SK-N-SH treated with all-trans-retinoic acid at 6 μM for 48 hours (cell line): ENCODE data around the gene SLC19A1.

Source experiments
- ATAC-seq: fragments of 200-7000 bp; cut with Tn5 transposase; 3 replicates; pipeline ENCODE4 v1.9.1; 2020; ENCODE audit warnings: mild to moderate bottlenecking, moderate library complexity
- ARNTL ChIP-seq: fragments of 450-650 bp; formaldehyde crosslinking; IDR thresholded peaks from 2 replicates; pipeline ENCODE4 v1.5.0; 2020; ENCODE audit warnings: low read depth, mild to moderate bottlenecking, moderate library complexity, borderline replicate concordance
- BACH2 ChIP-seq: fragments of 250-450 bp; sonication (Bioruptor Pico); IDR thresholded peaks from 2 replicates; pipeline ENCODE4 v1.9.0; 2021; ENCODE audit warnings: mild to moderate bottlenecking, borderline replicate concordance
- CSDC2 ChIP-seq: fragments of 250-450 bp; sonication (Bioruptor Pico); IDR thresholded peaks from 2 replicates; pipeline ENCODE4 v1.5.0; 2020; ENCODE audit warnings: mild to moderate bottlenecking, moderate library complexity
- ESRRG ChIP-seq: fragments of 250-450 bp; sonication (Bioruptor Pico); IDR thresholded peaks from 2 replicates; pipeline ENCODE4 v1.6.1; 2021; ENCODE audit warnings: mild to moderate bottlenecking
- GLIS3 ChIP-seq: fragments of 250-450 bp; sonication (Bioruptor Pico); IDR thresholded peaks from 2 replicates; pipeline ENCODE4 v1.5.0; 2020; ENCODE audit warnings: mild to moderate bottlenecking, moderate library complexity
- ISL1 ChIP-seq: fragments of 250-450 bp; sonication (Bioruptor Pico); IDR thresholded peaks from 2 replicates; pipeline ENCODE4 v2.1.2; 2022; ENCODE audit warnings: mild to moderate bottlenecking, moderate library complexity
- OSR1 ChIP-seq: fragments of 250-450 bp; sonication (Bioruptor Pico); IDR thresholded peaks from 2 replicates; pipeline ENCODE4 v1.8.0; 2022; ENCODE audit warnings: moderate library complexity, mild to moderate bottlenecking, inconsistent platforms
- PPARA ChIP-seq: fragments of 250-450 bp; sonication (Bioruptor Pico); IDR thresholded peaks from 2 replicates; pipeline ENCODE4 v1.5.0; 2020; ENCODE audit warnings: mild to moderate bottlenecking, borderline replicate concordance
- RARB ChIP-seq: fragments of 250-450 bp; sonication (Bioruptor Pico); IDR thresholded peaks from 2 replicates; pipeline ENCODE4 v1.8.0; 2021; ENCODE audit warnings: mild to moderate bottlenecking, moderate library complexity
- TOX ChIP-seq: fragments of 250-450 bp; sonication (Bioruptor Pico); IDR thresholded peaks from 2 replicates; pipeline ENCODE4 v1.8.0; 2021; ENCODE audit warnings: mild to moderate bottlenecking, moderate library complexity, borderline replicate concordance
- ZC3H10 ChIP-seq: fragments of 250-450 bp; sonication (Bioruptor Pico); IDR thresholded peaks from 2 replicates; pipeline ENCODE4 v1.5.1; 2021; ENCODE audit warnings: mild to moderate bottlenecking, moderate library complexity
- ZFP3 ChIP-seq: fragments of 250-450 bp; sonication (Bioruptor Pico); IDR thresholded peaks from 2 replicates; pipeline ENCODE4 v1.5.0; 2020; ENCODE audit warnings: mild to moderate bottlenecking, moderate library complexity
- ZNF565 ChIP-seq: fragments of 450-650 bp; formaldehyde crosslinking; conservative IDR thresholded peaks from 2 replicates; pipeline ENCODE4 v1.5.0; 2020; ENCODE audit warnings: low read depth, mild to moderate bottlenecking, moderate library complexity
- ZNF70 ChIP-seq: fragments of 450-650 bp; formaldehyde crosslinking; IDR thresholded peaks from 2 replicates; pipeline ENCODE4 v1.5.0; 2020; ENCODE audit warnings: mild to moderate bottlenecking, moderate library complexity
- ZNF8 ChIP-seq: fragments of 450-650 bp; formaldehyde crosslinking; IDR thresholded peaks from 2 replicates; pipeline ENCODE4 v1.5.0; 2020; ENCODE audit warnings: mild to moderate bottlenecking, moderate library complexity
- TF ChIP-seq, protein P1 (sequence below): fragments of 250-450 bp; sonication (Bioruptor Pico); IDR thresholded peaks from 2 replicates; pipeline ENCODE4 v1.8.0; 2020; ENCODE audit warnings: mild to moderate bottlenecking, moderate library complexity, borderline replicate concordance
- TF ChIP-seq, protein P2 (sequence below): fragments of 250-450 bp; sonication (Bioruptor Pico); IDR thresholded peaks from 2 replicates; pipeline ENCODE4 v1.8.0; 2021; ENCODE audit warnings: low read depth, mild to moderate bottlenecking, moderate library complexity, borderline replicate concordance
- TF ChIP-seq, protein P3 (sequence below): fragments of 250-450 bp; sonication (Bioruptor Pico); IDR thresholded peaks from 2 replicates; pipeline ENCODE4 v1.5.1; 2021; ENCODE audit warnings: mild to moderate bottlenecking, moderate library complexity
- TF ChIP-seq, protein P4 (sequence below): fragments of 250-450 bp; sonication (Bioruptor Pico); IDR thresholded peaks from 2 replicates; pipeline ENCODE4 v1.5.0; 2020; ENCODE audit warnings: mild to moderate bottlenecking, moderate library complexity
- TF ChIP-seq, protein P5 (sequence below): fragments of 250-450 bp; sonication (Bioruptor Pico); IDR thresholded peaks from 2 replicates; pipeline ENCODE4 v1.5.1; 2020; ENCODE audit warnings: low read depth, mild to moderate bottlenecking, moderate library complexity

SLC19A1 gene

DNA sequence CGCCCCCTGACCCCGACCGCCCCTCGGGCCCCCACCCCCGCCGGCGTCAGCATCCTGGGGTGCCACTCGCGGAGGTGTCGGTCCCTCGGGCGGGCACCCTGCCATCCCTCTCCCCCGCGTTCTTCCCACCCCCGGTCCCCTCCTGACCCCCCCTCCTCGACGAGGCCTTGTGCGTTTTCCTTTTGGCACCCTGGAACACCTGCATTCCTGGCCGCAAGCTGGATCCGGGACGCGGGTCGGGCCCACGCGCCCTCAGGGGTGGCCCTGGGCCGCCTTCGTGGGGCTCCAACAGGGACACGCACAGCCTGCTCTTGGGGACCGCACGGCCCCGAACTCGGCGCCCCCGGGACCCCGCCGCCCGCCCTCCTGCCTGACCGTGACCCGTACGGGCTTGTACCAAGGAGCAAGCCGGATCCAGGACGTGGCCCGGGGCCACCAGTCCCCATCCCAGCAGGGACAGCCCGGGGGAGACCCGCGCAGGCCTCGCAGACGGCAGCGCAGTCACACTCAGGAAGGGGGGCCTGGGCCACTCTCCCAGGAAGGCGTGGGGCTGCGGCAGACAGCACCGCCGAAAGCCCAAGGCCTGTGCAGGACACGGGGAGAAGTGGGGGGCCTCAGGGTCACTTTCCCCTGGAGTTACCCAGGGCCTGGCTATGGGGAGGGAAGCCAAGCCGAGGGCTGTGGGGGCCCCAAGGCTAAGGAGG, 579 bp upstream of the SLC19A1 start:
- ATAC-seq, result no peak
- TF ChIP-seq, protein P1, sequence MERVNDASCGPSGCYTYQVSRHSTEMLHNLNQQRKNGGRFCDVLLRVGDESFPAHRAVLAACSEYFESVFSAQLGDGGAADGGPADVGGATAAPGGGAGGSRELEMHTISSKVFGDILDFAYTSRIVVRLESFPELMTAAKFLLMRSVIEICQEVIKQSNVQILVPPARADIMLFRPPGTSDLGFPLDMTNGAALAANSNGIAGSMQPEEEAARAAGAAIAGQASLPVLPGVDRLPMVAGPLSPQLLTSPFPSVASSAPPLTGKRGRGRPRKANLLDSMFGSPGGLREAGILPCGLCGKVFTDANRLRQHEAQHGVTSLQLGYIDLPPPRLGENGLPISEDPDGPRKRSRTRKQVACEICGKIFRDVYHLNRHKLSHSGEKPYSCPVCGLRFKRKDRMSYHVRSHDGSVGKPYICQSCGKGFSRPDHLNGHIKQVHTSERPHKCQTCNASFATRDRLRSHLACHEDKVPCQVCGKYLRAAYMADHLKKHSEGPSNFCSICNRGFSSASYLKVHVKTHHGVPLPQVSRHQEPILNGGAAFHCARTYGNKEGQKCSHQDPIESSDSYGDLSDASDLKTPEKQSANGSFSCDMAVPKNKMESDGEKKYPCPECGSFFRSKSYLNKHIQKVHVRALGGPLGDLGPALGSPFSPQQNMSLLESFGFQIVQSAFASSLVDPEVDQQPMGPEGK (CRISPR knock-in tag), result no peak
- TF ChIP-seq BACH2, result no peak
- TF ChIP-seq, protein P2, sequence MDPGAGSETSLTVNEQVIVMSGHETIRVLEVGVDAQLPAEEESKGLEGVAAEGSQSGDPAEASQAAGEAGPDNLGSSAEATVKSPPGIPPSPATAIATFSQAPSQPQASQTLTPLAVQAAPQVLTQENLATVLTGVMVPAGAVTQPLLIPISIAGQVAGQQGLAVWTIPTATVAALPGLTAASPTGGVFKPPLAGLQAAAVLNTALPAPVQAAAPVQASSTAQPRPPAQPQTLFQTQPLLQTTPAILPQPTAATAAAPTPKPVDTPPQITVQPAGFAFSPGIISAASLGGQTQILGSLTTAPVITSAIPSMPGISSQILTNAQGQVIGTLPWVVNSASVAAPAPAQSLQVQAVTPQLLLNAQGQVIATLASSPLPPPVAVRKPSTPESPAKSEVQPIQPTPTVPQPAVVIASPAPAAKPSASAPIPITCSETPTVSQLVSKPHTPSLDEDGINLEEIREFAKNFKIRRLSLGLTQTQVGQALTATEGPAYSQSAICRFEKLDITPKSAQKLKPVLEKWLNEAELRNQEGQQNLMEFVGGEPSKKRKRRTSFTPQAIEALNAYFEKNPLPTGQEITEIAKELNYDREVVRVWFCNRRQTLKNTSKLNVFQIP (CRISPR knock-in tag), result no peak
- TF ChIP-seq, protein P3, sequence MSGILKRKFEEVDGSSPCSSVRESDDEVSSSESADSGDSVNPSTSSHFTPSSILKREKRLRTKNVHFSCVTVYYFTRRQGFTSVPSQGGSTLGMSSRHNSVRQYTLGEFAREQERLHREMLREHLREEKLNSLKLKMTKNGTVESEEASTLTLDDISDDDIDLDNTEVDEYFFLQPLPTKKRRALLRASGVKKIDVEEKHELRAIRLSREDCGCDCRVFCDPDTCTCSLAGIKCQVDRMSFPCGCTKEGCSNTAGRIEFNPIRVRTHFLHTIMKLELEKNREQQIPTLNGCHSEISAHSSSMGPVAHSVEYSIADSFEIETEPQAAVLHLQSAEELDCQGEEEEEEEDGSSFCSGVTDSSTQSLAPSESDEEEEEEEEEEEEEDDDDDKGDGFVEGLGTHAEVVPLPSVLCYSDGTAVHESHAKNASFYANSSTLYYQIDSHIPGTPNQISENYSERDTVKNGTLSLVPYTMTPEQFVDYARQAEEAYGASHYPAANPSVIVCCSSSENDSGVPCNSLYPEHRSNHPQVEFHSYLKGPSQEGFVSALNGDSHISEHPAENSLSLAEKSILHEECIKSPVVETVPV, result no peak
- no peak for TF ChIP-seq ZC3H10 (CRISPR knock-in tag)
- TF ChIP-seq OSR1 (CRISPR knock-in tag), result no peak
- no peak for TF ChIP-seq ESRRG (CRISPR knock-in tag)
- no peak for TF ChIP-seq ZFP3 (CRISPR knock-in tag)
- TF ChIP-seq ARNTL (CRISPR knock-in tag), result no peak

DNA sequence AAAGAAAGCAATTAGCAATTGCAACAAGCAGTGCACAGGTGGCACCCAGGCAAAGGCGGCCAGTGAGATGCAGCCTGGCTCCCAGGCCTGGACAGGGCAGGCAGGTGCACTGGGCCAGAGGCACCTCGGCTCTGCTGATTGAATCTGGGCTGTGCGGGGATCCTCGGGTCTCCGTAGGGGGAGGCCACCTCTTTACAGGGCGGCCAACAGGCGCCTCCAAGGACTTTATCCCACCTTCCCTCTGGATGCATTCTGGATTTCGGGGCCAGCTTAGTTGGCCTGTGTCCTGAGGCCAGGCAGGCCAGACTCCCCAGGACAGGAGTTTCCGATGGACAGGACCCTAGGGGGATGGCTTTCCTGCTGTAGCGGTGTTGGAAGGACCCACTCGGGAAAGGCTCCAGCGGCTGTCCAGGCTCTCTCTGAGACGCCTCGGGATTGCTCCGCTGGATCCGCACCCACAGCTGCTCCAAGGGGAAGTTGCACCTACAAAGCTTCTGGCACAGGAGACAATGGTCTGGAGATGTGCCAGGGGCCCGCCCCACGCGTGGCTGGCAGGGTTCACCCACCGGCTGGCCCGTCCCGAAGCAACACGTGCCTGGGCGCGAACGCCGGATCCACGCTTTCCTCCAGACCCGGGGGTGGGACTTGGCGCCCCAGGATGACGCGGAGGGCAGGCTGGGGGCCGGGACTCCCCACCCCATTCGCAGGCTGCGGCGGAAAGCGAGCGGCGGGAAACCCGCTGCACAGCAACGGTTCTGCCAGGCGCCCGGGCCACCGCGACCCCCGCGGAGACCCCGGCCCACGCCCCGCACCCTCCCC, 810 bp downstream of the SLC19A1 start:
- no peak for TF ChIP-seq RARB
- TF ChIP-seq, protein P4, sequence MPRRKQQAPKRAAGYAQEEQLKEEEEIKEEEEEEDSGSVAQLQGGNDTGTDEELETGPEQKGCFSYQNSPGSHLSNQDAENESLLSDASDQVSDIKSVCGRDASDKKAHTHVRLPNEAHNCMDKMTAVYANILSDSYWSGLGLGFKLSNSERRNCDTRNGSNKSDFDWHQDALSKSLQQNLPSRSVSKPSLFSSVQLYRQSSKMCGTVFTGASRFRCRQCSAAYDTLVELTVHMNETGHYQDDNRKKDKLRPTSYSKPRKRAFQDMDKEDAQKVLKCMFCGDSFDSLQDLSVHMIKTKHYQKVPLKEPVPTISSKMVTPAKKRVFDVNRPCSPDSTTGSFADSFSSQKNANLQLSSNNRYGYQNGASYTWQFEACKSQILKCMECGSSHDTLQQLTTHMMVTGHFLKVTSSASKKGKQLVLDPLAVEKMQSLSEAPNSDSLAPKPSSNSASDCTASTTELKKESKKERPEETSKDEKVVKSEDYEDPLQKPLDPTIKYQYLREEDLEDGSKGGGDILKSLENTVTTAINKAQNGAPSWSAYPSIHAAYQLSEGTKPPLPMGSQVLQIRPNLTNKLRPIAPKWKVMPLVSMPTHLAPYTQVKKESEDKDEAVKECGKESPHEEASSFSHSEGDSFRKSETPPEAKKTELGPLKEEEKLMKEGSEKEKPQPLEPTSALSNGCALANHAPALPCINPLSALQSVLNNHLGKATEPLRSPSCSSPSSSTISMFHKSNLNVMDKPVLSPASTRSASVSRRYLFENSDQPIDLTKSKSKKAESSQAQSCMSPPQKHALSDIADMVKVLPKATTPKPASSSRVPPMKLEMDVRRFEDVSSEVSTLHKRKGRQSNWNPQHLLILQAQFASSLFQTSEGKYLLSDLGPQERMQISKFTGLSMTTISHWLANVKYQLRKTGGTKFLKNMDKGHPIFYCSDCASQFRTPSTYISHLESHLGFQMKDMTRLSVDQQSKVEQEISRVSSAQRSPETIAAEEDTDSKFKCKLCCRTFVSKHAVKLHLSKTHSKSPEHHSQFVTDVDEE (CRISPR knock-in tag), result no peak
- no peak for TF ChIP-seq ISL1 (CRISPR knock-in tag)
- TF ChIP-seq BACH2, result no peak
- no peak for TF ChIP-seq ZFP3 (CRISPR knock-in tag)
- no peak for TF ChIP-seq ZNF565 (CRISPR knock-in tag)
- TF ChIP-seq, protein P5, sequence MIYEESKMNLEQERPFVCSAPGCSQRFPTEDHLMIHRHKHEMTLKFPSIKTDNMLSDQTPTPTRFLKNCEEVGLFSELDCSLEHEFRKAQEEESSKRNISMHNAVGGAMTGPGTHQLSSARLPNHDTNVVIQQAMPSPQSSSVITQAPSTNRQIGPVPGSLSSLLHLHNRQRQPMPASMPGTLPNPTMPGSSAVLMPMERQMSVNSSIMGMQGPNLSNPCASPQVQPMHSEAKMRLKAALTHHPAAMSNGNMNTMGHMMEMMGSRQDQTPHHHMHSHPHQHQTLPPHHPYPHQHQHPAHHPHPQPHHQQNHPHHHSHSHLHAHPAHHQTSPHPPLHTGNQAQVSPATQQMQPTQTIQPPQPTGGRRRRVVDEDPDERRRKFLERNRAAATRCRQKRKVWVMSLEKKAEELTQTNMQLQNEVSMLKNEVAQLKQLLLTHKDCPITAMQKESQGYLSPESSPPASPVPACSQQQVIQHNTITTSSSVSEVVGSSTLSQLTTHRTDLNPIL, result no peak
- no peak for TF ChIP-seq TOX (CRISPR knock-in tag)
- no peak for TF ChIP-seq ARNTL (CRISPR knock-in tag)
- TF ChIP-seq OSR1 (CRISPR knock-in tag), result no peak
- no peak for TF ChIP-seq GLIS3
- no peak for TF ChIP-seq PPARA
- peak; percentile 79 for ATAC-seq

DNA sequence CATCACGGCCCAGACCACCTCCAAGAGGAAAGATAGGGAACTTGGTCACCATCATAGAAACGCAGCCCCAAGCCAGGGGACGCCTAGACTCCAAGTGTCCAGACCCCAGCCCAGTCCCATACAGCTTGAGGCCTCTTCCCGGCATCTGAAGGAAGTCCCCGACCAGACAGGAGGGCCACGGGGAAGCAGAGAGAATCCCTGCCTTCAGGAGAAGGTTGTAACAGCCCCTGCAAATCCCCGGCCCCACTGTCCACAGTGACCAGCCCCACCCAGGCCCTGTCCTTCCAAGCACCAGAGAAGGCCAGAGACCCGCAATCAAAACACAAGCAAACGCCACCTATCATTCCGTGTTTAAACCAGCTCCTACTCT, 1.7 kb downstream of the SLC19A1 start:
- ATAC-seq, result no peak
- TF ChIP-seq BACH2 (no peak), TOX (CRISPR knock-in tag) (no peak), GLIS3 (no peak), ZNF8 (CRISPR knock-in tag) (no peak), OSR1 (CRISPR knock-in tag) (no peak), ZNF70 (CRISPR knock-in tag) (no peak), ZNF565 (CRISPR knock-in tag) (no peak), ESRRG (CRISPR knock-in tag) (no peak), ZFP3 (CRISPR knock-in tag) (no peak), ISL1 (CRISPR knock-in tag) (no peak), ARNTL (CRISPR knock-in tag) (no peak), CSDC2 (CRISPR knock-in tag) (no peak), ZC3H10 (CRISPR knock-in tag) (no peak)
- TF ChIP-seq, protein P3, result no peak
- TF ChIP-seq, protein P1 (CRISPR knock-in tag), result no peak
- TF ChIP-seq, protein P5, result no peak
